Lung (tissue), 12 donors: Measurements from ENCODE around the gene EXOC3L4. TPM values are rescaled to one million over a fixed set of nuclear protein-coding genes. Genes with fewer than 3 reads are reported as not detected.
A peak's percentile ranks its signal among the peaks of the same experiment; 100 is the strongest.

Source experiments
- ATAC-seq: fragments of 200-7000 bp; cut with Tn5 transposase; one replicate; pipeline ENCODE4 v1.9.1; 2020; ENCODE audit warnings: moderate number of reproducible peaks; ENCODE audit not compliant: insufficient read depth, low FRiP score
- DNase-seq, 3 donors: peaks; one replicate each; pipeline ENCODE4 v3.0.0-alpha.2; 2013 to 2017
- H3K27ac ChIP-seq, 2 donors: one replicate each; pipeline ENCODE4 v1.5.1; 2013; ENCODE audit warnings: mild to moderate bottlenecking in 2 of 2, moderate library complexity in 2 of 2, control low read depth in 1 of 2, inconsistent platforms in 1 of 2, low read depth in 1 of 2, low read length in 1 of 2
- H3K27me3 ChIP-seq, 3 donors: one replicate each; pipeline ENCODE4 v1.5.1; 2013; ENCODE audit warnings: low read length in 2 of 3; ENCODE audit not compliant: control insufficient read depth in 3 of 3, insufficient read depth in 3 of 3
- H3K36me3 ChIP-seq, 4 donors: one replicate each; pipeline ENCODE4 v1.5.1; 2013; ENCODE audit warnings: low read length in 4 of 4, mild to moderate bottlenecking in 1 of 4, moderate library complexity in 1 of 4; ENCODE audit not compliant: control insufficient read depth in 4 of 4, insufficient read depth in 4 of 4
- H3K4me1 ChIP-seq, 5 donors: one replicate each; pipeline ENCODE4 v1.5.1; 2013; ENCODE audit warnings: low read length in 5 of 5, mild to moderate bottlenecking in 2 of 5, moderate library complexity in 1 of 5; ENCODE audit not compliant: control insufficient read depth in 5 of 5, insufficient read depth in 5 of 5
- H3K4me3 ChIP-seq: one replicate; pipeline ENCODE4 v1.5.1; 2013; ENCODE audit warnings: mild to moderate bottlenecking, control low read depth, moderate library complexity
- H3K9ac ChIP-seq, 2 donors: one replicate each; pipeline ENCODE4 v1.5.1; 2013; ENCODE audit warnings: low read length in 2 of 2, control low read depth in 1 of 2; ENCODE audit not compliant: insufficient read depth in 1 of 2
- H3K9me3 ChIP-seq, 4 donors: one replicate each; pipeline ENCODE4 v1.5.1; 2013; ENCODE audit warnings: low read length in 3 of 4, mild to moderate bottlenecking in 1 of 4, moderate library complexity in 1 of 4; ENCODE audit not compliant: control insufficient read depth in 4 of 4, insufficient read depth in 3 of 4
- WGBS, 2 donors: extraction: QIAGEN DNeasy Blood & Tissue Kit; methylation state at CpG; one replicate each; pipeline ENCODE4 v1.1.7; 2013; 5-methylcytosine and 5-hydroxymethylcytosine counted together
- polyA plus RNA-seq, 2 donors: library from polyadenylated mRNA; stranded (reverse); fragments of 200-250 nt; gene quantifications; one replicate each; pipeline ENCODE4 v1.2.1, GENCODE V29; 2013
- total RNA-seq, 2 donors: library from RNA; depleted of rRNA in 1 of 2; stranded (reverse); fragments of >200 nt in 1 of 2; gene quantifications; one replicate each; pipeline ENCODE4 v1.2.1, GENCODE V29; 2014 to 2021
- TF ChIP-seq, protein P1 (sequence below): IDR thresholded peaks from 2 replicates; pipeline ENCODE4 v1.5.1; 2012; ENCODE audit warnings: mild to moderate bottlenecking; ENCODE audit errors: control extremely low read depth, extremely low read depth
- donor health status: control.
- donor health status: control.
- donor health status: Bipolar disorder and iron deficiency.
- donor health status: healthy.
- donor health status: DM: yes; HTN: yes; CAD: no.

The EXOC3L4 gene
- total and polyA plus RNA-seq, 4 donors = 3.0 to 4.6 (median 3.8) TPM

DNA sequence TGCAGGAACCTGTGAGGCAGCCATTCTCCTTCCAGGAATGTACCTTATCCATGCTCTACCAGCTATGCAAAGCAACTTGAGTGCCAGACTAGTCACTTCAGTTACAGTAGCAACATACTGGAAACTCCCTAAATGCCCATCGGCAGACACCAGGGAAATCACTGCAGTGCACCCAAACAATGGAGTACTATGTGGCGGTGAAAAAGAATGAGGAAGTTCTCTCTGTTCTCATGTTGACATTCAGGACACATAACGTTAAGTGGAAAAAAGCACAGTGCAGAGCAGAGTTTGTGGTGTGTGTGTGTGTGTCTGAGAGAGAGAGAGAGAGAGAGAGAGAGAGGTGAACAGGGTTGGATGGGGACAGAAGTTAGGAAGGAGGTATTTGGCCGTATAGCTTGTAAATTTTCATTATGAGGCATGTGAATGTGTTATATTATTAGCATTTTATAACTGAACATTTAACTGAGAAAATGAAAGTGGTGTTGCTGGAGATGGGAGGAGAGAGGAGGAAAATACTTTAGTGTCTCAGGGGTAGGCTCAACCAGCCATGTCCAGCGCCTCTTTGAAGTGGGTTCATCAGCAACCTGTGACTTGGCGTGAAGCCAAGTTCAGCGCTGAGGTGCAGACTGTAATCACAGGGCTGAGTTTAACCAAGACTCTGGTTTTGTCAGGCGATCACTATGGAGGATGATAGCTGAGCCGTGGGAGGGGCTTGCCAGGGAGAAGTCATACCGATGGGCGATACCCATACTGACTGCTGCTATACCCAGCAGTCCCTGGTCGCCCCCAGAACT, 46.0 kb downstream of the EXOC3L4 start:
- Histone ChIP-seq H3K4me1 (peaks cover 0 to 6% (median 4%) of the 10 kb centered on the region in 5 donors), H3K9me3 (no peaks in the 10 kb centered on the region), H3K36me3 (peaks cover 0 to 5% (median 0%) of the 10 kb centered on the region in 4 donors), H3K27me3 (peaks cover 0 to 3% (median 0%) of the 10 kb centered on the region in 3 donors), H3K27ac (no peak overlapping the region), H3K4me3 (no peak overlapping the region), H3K9ac (no peak overlapping the region)
- TF ChIP-seq, protein P1, sequence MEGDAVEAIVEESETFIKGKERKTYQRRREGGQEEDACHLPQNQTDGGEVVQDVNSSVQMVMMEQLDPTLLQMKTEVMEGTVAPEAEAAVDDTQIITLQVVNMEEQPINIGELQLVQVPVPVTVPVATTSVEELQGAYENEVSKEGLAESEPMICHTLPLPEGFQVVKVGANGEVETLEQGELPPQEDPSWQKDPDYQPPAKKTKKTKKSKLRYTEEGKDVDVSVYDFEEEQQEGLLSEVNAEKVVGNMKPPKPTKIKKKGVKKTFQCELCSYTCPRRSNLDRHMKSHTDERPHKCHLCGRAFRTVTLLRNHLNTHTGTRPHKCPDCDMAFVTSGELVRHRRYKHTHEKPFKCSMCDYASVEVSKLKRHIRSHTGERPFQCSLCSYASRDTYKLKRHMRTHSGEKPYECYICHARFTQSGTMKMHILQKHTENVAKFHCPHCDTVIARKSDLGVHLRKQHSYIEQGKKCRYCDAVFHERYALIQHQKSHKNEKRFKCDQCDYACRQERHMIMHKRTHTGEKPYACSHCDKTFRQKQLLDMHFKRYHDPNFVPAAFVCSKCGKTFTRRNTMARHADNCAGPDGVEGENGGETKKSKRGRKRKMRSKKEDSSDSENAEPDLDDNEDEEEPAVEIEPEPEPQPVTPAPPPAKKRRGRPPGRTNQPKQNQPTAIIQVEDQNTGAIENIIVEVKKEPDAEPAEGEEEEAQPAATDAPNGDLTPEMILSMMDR = no peak
- no peak for DNase-seq
- WGBS, 2 donors = 50 to 52% methylated on average over 12 of the region's 12 CpGs
- ATAC-seq = no peak

GRCh38 chr14:103141117-103141796, 46.7 kb downstream of the EXOC3L4 start:
- H3K4me1 ChIP-seq = peaks cover 0 to 6% (median 4%) of the 10 kb centered on the region in 5 donors
- DNase-seq (no peak), ATAC-seq (no peak)
- peaks cover 0 to 3% (median 0%) of the 10 kb centered on the region in 3 donors for H3K27me3 ChIP-seq
- H3K4me3 ChIP-seq = no peak overlapping the region
- no peaks in the 10 kb centered on the region for H3K9me3 ChIP-seq
- no peak overlapping the region for H3K9ac ChIP-seq
- H3K27ac ChIP-seq = no peak overlapping the region
- H3K36me3 ChIP-seq = no peaks in the 10 kb centered on the region
- 29 to 31% methylated on average over 7 to 8 of the region's 8 CpGs for WGBS, 2 donors
- TF ChIP-seq, protein P1 = peak; percentile 27

GRCh38 chr14:103142026-103142425, 47.5 kb downstream of the EXOC3L4 start:
- Histone ChIP-seq H3K27ac (no peak overlapping the region), H3K36me3 (no peaks in the 10 kb centered on the region), H3K4me3 (no peak overlapping the region), H3K9ac (no peak overlapping the region), H3K9me3 (no peaks in the 10 kb centered on the region), H3K27me3 (peaks cover 0 to 3% (median 0%) of the 10 kb centered on the region in 3 donors), H3K4me1 (peaks cover 0 to 6% (median 4%) of the 10 kb centered on the region in 5 donors)
- TF ChIP-seq, protein P1 = no peak
- ATAC-seq (no peak), DNase-seq (no peak)
- WGBS, 2 donors = 89 to 93% methylated on average over 4 of the region's 4 CpGs
